Measurements from ENCODE around the gene FLT3.

- no peak for TF ChIP-seq EZH2 (IDR thresholded peaks at IDR 0.05)
- TF ChIP-seq POLR2AphosphoS5 (IDR thresholded peaks at IDR 0.05; ENCODE audit: borderline replicate concordance, low read depth, low read length), result no peak
Observed at GRCh38 chr13:27967203-27967735, 133.1 kb downstream of the FLT3 start.

All from SK-N-MC (cell line).